Measurements from ENCODE around the gene DUSP1. TPM values are rescaled to one million over a fixed set of nuclear protein-coding genes. Genes with fewer than 3 reads are reported as not detected.
A peak's percentile ranks its signal among the peaks of the same experiment; 100 is the strongest.

The DUSP1 gene
- total and polyA plus RNA-seq, 2 of the 13 experiments (the other 11 are each of a cell fraction or from before 2014, with no cell fraction given), result 27.1 to 55.5 TPM

DNA sequence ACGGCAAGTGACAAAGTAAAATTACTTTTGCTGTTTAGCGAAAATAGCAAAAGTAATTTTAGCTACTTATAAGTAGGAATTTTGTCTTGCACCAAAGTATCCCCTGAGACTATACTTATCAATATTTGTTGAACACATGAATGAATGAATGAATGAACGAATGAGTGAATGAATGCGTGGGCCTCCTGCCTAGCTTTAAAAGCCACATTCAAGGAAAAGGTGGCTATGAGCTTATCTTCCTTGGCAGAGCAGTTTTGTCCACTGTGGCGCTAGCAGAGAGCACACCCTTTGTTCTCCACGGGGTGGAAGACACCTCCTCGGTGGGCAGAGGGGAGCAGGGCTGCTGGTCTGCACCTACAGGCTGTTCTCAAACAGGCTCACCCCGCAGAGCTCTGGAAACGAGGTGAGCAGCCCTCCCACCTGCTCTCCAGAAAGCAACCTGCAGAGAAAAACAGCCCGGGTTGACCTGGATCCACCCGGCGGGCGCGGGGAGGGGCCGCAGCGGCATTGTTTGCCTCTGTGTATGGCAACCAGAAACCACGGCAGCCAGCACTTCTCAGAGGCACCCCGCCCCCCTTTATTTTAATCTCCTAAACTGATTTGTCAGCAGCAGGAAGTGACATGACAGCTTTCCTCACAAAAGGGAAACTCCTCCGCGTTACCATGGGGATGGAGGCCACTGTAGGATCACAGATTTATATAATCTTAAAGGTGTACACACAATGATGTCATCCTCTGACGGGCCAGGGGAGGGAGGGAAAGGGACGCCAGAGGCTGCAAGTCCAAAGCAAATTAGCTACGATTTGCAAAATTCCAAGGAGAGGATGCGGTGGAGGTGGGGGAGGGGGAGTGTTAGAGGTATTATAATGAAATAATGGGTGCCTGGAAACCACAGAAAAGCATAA is 5.9 kb downstream of the DUSP1 start (continued):
- TF ChIP-seq, protein P1, sequence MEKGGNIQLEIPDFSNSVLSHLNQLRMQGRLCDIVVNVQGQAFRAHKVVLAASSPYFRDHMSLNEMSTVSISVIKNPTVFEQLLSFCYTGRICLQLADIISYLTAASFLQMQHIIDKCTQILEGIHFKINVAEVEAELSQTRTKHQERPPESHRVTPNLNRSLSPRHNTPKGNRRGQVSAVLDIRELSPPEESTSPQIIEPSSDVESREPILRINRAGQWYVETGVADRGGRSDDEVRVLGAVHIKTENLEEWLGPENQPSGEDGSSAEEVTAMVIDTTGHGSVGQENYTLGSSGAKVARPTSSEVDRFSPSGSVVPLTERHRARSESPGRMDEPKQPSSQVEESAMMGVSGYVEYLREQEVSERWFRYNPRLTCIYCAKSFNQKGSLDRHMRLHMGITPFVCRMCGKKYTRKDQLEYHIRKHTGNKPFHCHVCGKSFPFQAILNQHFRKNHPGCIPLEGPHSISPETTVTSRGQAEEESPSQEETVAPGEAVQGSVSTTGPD (CRISPR knock-in tag; IDR thresholded peaks at IDR 0.05), result peak; percentile 51; the same call in 1 of the 2 replicates
- TF ChIP-seq AKAP8 (CRISPR knock-in tag; IDR thresholded peaks at IDR 0.05), result no peak
- TF ChIP-seq, protein P2, sequence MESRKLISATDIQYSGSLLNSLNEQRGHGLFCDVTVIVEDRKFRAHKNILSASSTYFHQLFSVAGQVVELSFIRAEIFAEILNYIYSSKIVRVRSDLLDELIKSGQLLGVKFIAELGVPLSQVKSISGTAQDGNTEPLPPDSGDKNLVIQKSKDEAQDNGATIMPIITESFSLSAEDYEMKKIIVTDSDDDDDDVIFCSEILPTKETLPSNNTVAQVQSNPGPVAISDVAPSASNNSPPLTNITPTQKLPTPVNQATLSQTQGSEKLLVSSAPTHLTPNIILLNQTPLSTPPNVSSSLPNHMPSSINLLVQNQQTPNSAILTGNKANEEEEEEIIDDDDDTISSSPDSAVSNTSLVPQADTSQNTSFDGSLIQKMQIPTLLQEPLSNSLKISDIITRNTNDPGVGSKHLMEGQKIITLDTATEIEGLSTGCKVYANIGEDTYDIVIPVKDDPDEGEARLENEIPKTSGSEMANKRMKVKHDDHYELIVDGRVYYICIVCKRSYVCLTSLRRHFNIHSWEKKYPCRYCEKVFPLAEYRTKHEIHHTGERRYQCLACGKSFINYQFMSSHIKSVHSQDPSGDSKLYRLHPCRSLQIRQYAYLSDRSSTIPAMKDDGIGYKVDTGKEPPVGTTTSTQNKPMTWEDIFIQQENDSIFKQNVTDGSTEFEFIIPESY (CRISPR knock-in tag; IDR thresholded peaks at IDR 0.05), result no peak
- TF ChIP-seq ZNF292 (CRISPR knock-in tag; IDR thresholded peaks at IDR 0.05; ENCODE audit: borderline replicate concordance, low read depth), result peak; percentile 53; the same call in 1 of the 2 replicates
- TF ChIP-seq, protein P3, sequence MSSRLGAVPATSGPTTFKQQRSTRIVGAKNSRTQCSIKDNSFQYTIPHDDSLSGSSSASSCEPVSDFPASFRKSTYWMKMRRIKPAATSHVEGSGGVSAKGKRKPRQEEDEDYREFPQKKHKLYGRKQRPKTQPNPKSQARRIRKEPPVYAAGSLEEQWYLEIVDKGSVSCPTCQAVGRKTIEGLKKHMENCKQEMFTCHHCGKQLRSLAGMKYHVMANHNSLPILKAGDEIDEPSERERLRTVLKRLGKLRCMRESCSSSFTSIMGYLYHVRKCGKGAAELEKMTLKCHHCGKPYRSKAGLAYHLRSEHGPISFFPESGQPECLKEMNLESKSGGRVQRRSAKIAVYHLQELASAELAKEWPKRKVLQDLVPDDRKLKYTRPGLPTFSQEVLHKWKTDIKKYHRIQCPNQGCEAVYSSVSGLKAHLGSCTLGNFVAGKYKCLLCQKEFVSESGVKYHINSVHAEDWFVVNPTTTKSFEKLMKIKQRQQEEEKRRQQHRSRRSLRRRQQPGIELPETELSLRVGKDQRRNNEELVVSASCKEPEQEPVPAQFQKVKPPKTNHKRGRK (CRISPR knock-in tag; IDR thresholded peaks at IDR 0.05), result no peak
- TF ChIP-seq, protein P4, sequence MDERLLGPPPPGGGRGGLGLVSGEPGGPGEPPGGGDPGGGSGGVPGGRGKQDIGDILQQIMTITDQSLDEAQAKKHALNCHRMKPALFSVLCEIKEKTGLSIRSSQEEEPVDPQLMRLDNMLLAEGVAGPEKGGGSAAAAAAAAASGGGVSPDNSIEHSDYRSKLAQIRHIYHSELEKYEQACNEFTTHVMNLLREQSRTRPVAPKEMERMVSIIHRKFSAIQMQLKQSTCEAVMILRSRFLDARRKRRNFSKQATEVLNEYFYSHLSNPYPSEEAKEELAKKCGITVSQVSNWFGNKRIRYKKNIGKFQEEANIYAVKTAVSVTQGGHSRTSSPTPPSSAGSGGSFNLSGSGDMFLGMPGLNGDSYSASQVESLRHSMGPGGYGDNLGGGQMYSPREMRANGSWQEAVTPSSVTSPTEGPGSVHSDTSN (CRISPR knock-in tag; IDR thresholded peaks at IDR 0.05), result peak; percentile 64
- TF ChIP-seq, protein P5, sequence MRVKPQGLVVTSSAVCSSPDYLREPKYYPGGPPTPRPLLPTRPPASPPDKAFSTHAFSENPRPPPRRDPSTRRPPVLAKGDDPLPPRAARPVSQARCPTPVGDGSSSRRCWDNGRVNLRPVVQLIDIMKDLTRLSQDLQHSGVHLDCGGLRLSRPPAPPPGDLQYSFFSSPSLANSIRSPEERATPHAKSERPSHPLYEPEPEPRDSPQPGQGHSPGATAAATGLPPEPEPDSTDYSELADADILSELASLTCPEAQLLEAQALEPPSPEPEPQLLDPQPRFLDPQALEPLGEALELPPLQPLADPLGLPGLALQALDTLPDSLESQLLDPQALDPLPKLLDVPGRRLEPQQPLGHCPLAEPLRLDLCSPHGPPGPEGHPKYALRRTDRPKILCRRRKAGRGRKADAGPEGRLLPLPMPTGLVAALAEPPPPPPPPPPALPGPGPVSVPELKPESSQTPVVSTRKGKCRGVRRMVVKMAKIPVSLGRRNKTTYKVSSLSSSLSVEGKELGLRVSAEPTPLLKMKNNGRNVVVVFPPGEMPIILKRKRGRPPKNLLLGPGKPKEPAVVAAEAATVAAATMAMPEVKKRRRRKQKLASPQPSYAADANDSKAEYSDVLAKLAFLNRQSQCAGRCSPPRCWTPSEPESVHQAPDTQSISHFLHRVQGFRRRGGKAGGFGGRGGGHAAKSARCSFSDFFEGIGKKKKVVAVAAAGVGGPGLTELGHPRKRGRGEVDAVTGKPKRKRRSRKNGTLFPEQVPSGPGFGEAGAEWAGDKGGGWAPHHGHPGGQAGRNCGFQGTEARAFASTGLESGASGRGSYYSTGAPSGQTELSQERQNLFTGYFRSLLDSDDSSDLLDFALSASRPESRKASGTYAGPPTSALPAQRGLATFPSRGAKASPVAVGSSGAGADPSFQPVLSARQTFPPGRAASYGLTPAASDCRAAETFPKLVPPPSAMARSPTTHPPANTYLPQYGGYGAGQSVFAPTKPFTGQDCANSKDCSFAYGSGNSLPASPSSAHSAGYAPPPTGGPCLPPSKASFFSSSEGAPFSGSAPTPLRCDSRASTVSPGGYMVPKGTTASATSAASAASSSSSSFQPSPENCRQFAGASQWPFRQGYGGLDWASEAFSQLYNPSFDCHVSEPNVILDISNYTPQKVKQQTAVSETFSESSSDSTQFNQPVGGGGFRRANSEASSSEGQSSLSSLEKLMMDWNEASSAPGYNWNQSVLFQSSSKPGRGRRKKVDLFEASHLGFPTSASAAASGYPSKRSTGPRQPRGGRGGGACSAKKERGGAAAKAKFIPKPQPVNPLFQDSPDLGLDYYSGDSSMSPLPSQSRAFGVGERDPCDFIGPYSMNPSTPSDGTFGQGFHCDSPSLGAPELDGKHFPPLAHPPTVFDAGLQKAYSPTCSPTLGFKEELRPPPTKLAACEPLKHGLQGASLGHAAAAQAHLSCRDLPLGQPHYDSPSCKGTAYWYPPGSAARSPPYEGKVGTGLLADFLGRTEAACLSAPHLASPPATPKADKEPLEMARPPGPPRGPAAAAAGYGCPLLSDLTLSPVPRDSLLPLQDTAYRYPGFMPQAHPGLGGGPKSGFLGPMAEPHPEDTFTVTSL (CRISPR knock-in tag; IDR thresholded peaks at IDR 0.05; ENCODE audit: borderline replicate concordance), result peak; percentile 50; the same call in 1 of the 2 replicates
- no peak for TF ChIP-seq NFE2 (CRISPR knock-in tag; IDR thresholded peaks at IDR 0.05)
- TF ChIP-seq NR2F6 (IDR thresholded peaks at IDR 0.05), result peak; percentile 18; the same call in 1 of the 2 replicates
- TF ChIP-seq NR2F6 (CRISPR knock-in tag; IDR thresholded peaks at IDR 0.05), result peak; percentile 36; the same call in 1 of the 2 replicates
- TF ChIP-seq ZNF557 (CRISPR knock-in tag; IDR thresholded peaks at IDR 0.05), result no peak
- TF ChIP-seq GABPA (IDR thresholded peaks at IDR 0.05; ENCODE audit: low read depth, low read length), result no peak
- no peak for TF ChIP-seq GABPA (CRISPR knock-in tag; IDR thresholded peaks at IDR 0.05; ENCODE audit: low read depth)
- TF ChIP-seq, protein P6, sequence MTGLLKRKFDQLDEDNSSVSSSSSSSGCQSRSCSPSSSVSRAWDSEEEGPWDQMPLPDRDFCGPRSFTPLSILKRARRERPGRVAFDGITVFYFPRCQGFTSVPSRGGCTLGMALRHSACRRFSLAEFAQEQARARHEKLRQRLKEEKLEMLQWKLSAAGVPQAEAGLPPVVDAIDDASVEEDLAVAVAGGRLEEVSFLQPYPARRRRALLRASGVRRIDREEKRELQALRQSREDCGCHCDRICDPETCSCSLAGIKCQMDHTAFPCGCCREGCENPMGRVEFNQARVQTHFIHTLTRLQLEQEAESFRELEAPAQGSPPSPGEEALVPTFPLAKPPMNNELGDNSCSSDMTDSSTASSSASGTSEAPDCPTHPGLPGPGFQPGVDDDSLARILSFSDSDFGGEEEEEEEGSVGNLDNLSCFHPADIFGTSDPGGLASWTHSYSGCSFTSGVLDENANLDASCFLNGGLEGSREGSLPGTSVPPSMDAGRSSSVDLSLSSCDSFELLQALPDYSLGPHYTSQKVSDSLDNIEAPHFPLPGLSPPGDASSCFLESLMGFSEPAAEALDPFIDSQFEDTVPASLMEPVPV (CRISPR knock-in tag; IDR thresholded peaks at IDR 0.05), result 0 out of 2 replicates have a peak, but pooled peaks have one; percentile 27
- no peak for TF ChIP-seq ZNF251 (CRISPR knock-in tag; IDR thresholded peaks at IDR 0.05)
